Measurements from ENCODE around the gene PLEKHJ1. TPM values are rescaled to one million over a fixed set of nuclear protein-coding genes. Genes with fewer than 3 reads are reported as not detected.

Gene PLEKHJ1
- total and polyA plus RNA-seq, 2 of the 13 experiments (the other 11 are each of a cell fraction or from before 2014, with no cell fraction given), result 70.5 to 130 TPM

DNA sequence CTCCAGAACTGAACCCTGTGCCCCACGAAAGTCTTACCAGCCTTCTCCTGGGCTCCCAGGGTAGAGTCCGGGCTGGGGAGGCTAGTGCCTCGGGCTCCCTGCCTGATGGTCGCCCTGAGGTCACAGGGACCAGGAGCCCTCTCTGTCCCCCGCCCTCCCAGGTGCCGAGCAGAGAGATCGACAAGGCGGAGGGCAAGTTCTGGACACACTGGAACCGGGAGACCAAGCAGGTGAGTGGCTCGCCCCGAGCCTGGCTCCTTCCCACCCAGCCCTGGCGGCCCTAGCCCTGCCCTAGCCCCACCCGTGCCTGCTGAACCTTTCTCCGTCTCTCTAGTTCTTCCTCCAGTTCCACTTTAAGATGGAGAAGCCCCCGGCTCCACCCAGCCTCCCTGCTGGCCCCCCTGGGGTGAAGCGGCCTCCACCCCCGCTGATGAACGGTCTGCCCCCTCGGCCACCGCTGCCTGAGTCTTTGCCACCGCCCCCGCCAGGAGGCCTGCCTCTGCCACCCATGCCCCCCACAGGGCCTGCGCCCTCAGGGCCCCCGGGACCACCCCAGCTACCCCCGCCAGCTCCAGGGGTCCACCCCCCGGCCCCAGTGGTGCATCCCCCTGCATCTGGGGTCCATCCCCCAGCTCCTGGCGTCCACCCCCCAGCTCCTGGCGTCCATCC lies 11.4 kb upstream of the PLEKHJ1 start:
- Histone ChIP-seq H3K27me3 (ENCODE audit: control insufficient read depth in 1 of 2, insufficient read depth in 2 of 2, low read length in 2 of 2) (no peaks in the 10 kb centered on the region), H3K4me2 (ENCODE audit: low read depth, low read length) (no peak overlapping the region), H2AFZ (ENCODE audit: low read length) (no peak overlapping the region), H3K9ac (ENCODE audit: insufficient read depth, low read depth, low read length) (no peak overlapping the region), H3K36me3 (replicated peaks in 1 of 2; ENCODE audit: control insufficient read depth in 1 of 2, insufficient read depth in 2 of 2, low read length in 2 of 2) (peaks cover 25 to 50% of the 10 kb centered on the region in 2 experiments; a peak in 4 of 5 replicates), H3K4me3 (replicated peaks in 1 of 3; ENCODE audit: insufficient read depth in 1 of 3, low read depth in 2 of 3, low read length in 3 of 3) (no peak overlapping the region), H4K20me1 (ENCODE audit: insufficient read depth, low read length) (peaks cover 8% of the 10 kb centered on the region; the same call in 1 of the 2 replicates), H3K4me1 (ENCODE audit: insufficient read depth, low read length) (peaks cover 23% of the 10 kb centered on the region), H3K9me3 (ENCODE audit: low read length) (no peaks in the 10 kb centered on the region), H3K27ac (ENCODE audit: extremely low read length, insufficient read depth, low read length) (no peak overlapping the region), H3K79me2 (ENCODE audit: insufficient read depth, low read length) (peaks cover 12% of the 10 kb centered on the region)
- TF ChIP-seq ZBTB38 (CRISPR knock-in tag; IDR thresholded peaks at IDR 0.05) (0 out of 2 replicates have a peak, but pooled peaks have one; percentile 45), U2AF2 (IDR thresholded peaks at IDR 0.05; ENCODE audit: low read depth, low read length) (no peak), PCBP1 (IDR thresholded peaks at IDR 0.05; ENCODE audit: borderline replicate concordance, low read depth, low read length) (no peak)
- TF ChIP-seq, protein P1, sequence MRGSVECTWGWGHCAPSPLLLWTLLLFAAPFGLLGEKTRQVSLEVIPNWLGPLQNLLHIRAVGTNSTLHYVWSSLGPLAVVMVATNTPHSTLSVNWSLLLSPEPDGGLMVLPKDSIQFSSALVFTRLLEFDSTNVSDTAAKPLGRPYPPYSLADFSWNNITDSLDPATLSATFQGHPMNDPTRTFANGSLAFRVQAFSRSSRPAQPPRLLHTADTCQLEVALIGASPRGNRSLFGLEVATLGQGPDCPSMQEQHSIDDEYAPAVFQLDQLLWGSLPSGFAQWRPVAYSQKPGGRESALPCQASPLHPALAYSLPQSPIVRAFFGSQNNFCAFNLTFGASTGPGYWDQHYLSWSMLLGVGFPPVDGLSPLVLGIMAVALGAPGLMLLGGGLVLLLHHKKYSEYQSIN (CRISPR knock-in tag; IDR thresholded peaks at IDR 0.05; ENCODE audit: borderline replicate concordance), result no peak
- TF ChIP-seq, protein P2, sequence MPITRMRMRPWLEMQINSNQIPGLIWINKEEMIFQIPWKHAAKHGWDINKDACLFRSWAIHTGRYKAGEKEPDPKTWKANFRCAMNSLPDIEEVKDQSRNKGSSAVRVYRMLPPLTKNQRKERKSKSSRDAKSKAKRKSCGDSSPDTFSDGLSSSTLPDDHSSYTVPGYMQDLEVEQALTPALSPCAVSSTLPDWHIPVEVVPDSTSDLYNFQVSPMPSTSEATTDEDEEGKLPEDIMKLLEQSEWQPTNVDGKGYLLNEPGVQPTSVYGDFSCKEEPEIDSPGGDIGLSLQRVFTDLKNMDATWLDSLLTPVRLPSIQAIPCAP (CRISPR knock-in tag; IDR thresholded peaks at IDR 0.05; ENCODE audit: low read depth), result no peak
- WGBS (ENCODE audit: low lambda C conversion rate), result 96% methylated on average over 20 of the region's 28 CpGs
- CTCF ChIA-PET (ENCODE audit: low intra/inter-chr PET ratio, low total read pairs), result no interaction called here
- POLR2A ChIA-PET, result interaction anchor here (0.5 kb wide), 1 partner anchor 438 kb away, joined by 3 read pairs; no protein-coding TSS in a partner anchor
- FAIRE-seq, result no peak
- no peak for DNase-seq (ENCODE audit: low spot score)
- no peak for ATAC-seq
- BruUV-seq (replicated peaks), result no TSS peak
- in situ Hi-C loops (cut with HindIII; ENCODE audit: extremely low pct_ligation_motif_present, low pct_unique_long_range_greater_than_20kb), result no loop called here
- intact Hi-C loops (cut with micrococcal nuclease; ENCODE audit: unreplicated experiment), result no loop called here
